Islet precursor cell (in vitro differentiated cells): ENCODE measurements around the gene CRISP3.
"Not testable (repeated sequence)": the region's sequence is repeated elsewhere in the genome, so short reads cannot be mapped to it uniquely, and the experiment has no call there.

Experiments
- DNase-seq: peaks from one replicate; pipeline ENCODE4 v3.0.0-alpha.2; 2018

CRISP3 gene, protein sequence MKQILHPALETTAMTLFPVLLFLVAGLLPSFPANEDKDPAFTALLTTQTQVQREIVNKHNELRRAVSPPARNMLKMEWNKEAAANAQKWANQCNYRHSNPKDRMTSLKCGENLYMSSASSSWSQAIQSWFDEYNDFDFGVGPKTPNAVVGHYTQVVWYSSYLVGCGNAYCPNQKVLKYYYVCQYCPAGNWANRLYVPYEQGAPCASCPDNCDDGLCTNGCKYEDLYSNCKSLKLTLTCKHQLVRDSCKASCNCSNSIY

DNA sequence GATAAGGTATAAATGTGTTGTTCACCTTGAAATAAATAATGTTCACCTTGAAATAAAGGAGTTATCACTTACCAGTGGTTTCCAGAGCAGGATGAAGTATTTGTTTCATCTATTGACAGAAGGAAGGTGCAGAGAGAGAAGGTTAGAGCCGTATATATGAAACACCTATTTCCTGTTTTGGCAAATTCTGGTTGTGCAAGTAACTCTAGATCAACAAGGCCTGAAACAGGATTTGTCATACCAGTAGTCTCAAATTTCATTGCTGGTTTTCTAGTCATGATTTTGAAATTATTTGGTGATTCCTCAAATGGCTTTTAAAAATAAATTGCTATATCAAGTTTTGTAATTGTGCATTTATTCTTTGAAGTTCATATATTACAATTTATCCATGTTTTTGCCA lies at the start of gene CRISP3:
CRISP3 (minus strand) TSS at position 130 of the 400 bp plus-strand sequence; CDS start at position 109, 21 bp downstream.
- no peak for DNase-seq

DNA sequence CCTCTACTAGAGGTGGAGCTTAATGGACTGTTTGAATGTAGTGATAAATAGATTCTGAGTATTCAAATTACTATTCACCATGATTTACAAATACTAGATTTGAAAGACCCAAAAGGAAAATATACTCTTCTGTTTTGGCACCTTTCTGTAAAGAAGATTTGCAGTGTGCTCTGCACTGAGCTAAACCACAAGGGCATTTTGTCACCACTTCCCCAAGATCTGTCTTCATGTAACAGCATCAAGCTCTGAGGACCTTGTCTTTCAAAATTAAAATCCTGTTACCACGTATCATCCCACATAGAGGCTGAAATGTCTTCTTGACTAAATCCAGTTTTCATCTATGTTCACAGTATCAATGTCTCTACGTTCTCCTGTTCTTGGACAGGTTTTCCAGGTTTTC lies 46.2 kb upstream of the CRISP3 start:
- DNase-seq = no peak

DNA sequence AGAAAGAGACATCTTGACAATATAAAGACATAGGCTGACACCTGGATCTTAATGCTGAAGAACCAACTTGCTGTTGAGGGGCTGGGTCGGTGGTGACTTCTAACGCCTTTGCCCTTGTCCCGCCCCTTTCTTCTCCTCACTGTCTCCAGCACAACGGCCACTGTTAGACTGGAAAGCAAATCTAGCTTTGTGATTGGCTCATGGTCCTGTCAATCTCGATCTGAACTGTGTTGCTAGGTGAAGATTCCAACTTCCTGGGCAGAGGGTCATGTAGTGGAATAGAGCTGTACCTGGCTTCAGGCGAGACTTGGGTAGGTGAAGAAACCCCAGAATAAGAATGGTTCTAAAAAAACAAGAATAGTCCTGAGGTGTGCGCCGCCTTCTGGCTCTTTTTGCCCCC lies 43.0 kb upstream of the CRISP3 start, which contains the start of gene PGK2:
PGK2 (minus strand) TSS at position 110 of the 400 bp plus-strand sequence; CDS start at position 12, 98 bp downstream.
- peak; percentile 57 for DNase-seq

DNA sequence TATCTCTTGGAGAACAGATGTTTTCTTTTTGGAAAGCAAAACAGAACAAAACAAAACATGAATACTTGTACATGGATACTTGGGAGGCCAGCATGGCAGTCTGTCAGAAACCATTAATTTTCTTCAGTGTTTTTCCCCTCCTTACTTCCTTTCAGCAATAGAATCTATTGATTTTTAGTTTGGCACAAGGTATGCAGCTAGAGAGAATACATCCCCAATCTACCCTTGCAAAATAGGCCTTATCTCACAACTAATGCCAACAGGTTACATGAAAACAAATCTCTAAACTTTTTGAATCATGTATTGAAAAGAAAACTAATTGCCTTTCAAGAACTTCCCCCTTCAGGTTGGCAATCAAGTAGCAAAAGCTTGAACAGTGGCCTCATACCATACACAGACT lies 40.1 kb upstream of the CRISP3 start:
- DNase-seq = no peak

DNA sequence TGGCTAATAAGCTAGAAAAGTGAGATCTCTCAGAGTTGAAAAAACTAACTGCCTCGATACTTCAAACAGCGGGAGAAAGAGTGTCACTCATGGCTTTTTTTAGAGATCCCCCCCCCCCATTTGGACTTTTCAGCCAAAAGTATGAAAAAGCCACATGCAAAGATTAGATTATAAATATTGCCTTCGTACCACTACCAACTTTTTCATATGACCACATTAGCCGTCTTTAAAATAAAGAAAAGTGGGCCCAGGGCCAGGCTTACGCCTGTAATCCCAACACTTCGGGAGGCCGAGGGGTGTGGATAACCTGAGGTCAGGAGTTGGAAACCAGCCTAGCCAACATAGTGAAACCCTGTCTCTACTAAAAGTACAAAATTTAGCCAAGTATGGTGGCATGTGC lies 38.5 kb upstream of the CRISP3 start:
- no peak for DNase-seq

DNA sequence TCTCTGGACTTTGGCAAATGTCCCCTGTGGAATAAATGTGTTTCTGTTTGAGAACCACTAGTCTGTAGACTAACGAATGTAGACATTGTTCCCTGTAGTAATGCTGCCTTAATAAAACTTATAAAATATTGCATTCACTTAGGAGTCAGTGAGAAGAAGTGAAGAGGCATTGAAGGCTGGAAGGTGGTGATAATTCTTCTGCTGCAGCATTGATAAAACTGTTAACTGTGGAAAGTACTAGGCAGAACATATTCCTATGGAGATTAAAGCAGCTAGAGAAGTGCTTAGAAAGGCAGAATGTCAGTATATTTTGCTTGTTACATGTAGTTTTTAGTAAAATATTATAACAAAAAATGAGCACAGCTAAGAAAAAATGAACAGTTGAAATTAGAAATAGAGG lies 38.1 kb upstream of the CRISP3 start:
- no peak for DNase-seq

DNA sequence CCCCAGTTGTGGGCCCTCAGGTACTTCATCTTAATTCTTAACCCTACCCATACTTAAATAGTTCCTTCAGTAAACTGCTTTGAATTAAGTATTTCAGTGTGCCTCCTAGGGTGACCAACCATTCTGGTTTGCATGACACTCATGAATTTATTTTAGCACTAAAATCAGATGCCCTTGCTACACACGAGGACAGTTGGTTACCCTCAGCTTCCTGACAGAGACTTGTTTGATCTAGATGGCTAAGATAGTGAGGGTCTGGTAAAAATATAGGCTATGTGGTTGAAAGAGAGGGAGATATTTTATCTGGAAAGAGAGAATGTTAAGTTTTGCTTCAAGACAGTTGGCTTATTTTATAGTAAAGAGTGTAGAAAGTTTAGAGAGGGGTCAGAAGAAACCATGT lies 32.3 kb upstream of the CRISP3 start:
- DNase-seq = no peak

DNA sequence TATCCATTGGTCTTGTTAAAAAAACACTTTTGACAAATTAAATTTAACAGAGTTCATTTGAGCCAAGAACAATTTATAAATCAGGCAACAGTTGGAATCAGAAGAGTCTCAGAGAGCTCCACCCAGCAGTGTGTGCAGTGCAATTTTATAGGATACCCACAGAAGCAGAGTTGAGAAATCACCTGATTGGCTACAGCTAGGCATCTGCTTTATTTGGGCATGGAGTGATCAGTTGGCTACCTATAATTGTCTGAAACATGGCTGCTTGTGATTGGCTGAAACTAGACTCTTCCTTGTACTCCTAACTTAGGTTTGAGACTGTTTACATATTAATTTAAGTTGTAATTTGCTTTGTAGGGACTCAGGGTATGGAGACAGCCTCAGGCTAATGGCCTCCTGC lies 30.9 kb upstream of the CRISP3 start:
- DNase-seq = no peak

DNA sequence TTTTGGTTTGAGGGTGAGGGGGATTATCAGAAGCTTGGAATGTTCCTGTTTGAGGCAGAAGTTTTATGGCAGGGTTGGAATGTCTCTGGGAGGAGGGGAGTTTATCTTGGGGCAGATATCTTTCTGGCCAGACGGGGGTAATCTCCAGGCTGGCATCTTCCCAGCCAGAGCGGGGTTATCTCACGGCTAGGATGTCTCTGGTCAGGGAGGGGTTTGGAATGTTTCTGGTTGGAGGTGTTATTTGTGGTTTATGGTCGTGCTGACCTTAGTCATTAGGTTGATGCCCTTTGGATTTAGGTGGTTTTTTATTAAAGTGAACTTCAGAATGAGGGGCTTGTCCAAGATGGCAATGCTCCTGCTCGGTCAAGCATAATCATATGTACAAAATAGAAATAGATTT lies 28.1 kb upstream of the CRISP3 start:
- peak; percentile 92 for DNase-seq

DNA sequence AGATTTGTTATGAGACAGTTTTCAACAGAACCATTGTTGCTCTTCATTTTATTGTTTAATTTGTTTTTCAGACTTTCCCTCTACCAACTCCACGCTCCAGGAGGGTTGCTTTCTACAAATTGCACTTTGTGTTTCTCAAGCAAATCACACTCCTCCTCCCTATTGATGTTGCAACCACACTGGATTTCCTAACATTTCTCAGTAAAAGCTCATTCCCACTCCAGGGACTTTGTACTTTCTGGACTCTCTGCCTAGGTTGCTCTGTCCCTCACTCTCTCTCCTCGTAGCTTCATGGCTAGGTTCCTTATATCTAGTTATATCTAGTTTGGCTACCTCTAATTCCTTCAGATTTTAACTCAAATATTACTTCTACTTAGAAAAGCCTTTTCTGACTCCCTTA lies 22.6 kb upstream of the CRISP3 start:
- no peak for DNase-seq

DNA sequence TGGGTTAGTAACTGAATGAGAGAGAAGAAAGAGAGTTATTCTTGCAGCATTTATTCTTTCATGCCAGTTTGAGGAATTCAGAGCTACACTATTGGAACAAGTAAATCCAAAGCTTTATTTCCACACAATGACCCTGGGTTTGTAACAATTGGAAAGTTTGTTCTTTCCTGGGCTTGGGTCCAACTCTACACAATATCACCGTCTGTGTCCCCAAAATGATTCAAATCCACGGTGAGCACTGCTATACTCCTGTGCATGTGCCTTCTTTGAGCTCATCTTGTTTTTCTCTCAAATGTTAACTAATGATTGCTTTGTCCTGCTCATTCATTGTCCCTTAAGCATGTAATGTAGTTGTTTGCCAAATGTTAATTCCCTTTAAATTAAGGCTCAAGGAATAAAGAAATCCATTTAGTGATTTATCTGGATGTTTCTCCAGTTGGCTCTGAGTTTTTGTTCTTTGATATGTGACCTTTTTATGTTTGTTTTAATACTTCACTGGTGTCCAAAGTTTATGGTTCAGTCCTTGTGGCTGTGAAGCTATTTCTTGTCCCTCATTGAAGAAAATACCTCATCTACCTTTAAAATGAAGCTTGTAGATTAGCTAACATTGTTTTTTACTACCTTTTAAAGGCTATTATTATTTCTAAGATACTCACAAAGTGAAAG lies 20.5 kb upstream of the CRISP3 start:
- no peak for DNase-seq

DNA sequence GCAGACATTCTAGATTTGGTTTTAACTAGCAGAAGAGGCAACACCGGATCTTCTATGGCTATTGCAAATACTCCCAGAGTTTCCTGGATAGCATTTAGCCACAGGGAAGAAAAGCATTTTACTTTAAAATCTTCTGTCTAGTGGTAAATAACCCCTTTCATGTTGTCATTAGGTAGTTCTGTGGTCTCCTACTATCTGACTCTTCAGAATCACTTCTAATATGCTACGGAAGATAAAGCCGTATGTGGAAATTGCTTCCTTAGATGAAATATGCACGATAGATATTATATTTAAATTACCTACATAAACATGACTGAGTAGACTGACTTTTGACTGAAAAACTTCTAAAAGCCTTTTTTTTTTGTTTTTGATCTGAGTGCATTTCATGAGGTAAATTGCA lies 759 bp downstream of the CRISP3 start:
- no peak for DNase-seq

DNA sequence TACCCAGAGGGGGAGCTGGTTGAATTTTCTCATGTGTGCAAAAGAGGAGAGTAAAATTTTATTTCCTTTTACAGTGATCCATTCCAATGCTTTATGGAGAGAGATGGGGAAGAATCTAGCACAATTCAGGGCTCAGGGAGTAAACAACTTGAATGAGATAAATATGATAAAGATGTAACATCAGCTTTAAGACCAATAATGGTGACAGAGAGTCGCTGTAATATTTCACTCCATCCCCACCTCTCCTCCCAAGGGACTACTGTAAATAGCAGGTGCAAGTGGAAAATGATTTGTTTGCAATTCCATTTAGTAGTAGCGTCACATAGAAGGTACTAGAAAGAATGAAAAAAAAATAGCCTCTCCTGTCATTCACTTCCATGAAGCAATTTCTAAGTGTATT lies 4.8 kb downstream of the CRISP3 start:
- no peak for DNase-seq

DNA sequence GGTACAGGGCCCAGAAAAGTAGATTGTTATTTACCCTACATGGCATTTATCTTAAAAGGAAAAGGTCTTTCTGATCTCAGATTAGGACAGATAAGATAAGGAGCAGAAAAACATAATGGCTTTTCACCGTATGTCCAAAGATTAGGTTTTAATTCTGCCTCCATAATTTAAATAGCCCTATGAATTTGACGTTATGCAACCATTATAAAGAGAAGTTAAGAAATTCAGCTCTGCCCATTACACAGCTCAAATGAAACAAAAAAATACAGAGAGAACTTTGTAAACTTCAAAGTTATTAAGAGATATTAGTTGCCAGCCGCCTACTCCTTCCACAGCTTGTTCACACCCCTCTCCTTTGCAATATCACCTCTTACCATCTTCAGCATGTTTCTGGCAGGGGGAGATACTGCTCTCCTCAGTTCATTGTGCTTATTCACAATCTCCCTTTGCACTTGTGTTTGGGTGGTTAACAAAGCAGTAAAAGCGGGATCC lies 8.1 kb downstream of the CRISP3 start:
- DNase-seq = no peak

DNA sequence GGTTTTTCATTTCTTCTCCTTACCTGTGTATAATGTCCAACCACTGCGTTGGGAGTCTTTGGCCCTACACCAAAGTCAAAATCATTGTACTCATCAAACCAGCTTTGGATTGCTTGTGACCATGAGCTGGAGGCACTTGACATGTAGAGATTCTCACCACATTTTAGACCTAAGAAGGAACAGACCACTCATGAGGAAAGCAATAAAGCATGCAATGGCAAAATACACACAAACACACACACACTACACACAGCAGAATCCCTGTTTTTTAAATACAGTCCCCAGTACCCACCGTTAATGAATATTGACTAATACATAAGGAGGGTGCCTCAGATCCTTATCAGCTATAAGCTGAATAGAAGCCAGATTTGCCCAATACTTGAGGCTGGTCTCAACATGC lies 10.5 kb downstream of the CRISP3 start:
- DNase-seq = no peak

DNA sequence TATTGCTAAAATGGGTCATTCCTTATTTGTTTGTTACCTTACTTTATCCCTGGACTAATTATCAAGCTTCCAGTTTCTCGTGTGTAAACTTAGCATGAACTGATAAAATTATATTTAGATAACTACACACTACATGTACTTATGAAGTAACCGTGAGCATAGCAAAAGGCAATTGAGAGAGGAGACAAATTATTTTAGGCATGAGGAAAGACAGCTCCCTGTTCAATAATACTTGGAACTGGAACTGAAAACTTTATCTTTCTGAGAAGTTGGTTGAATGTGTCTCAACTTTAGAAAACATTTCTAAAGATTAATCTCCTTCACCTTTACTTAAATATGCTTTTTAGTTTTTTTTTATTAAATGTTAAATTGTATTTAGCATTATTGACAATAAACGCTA lies 11.4 kb downstream of the CRISP3 start:
- no peak for DNase-seq

DNA sequence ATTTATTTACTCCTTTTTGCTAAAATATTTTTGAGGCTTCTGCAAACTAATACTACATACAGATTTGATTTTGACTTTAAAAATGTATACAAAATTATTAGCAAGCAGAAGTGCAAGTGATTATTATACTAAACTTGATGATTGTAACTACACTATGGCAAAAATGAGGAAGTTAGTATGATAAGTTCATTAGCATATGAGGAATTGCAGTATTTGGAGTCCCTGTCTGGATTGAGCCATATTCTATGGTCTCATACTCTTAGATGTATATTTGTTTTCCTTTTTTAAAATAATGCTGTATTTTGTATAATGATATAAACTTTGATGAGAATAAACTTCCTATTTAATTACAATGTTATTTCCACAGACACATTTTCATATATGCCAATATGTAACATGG lies 13.9 kb downstream of the CRISP3 start:
- DNase-seq = no peak

DNA sequence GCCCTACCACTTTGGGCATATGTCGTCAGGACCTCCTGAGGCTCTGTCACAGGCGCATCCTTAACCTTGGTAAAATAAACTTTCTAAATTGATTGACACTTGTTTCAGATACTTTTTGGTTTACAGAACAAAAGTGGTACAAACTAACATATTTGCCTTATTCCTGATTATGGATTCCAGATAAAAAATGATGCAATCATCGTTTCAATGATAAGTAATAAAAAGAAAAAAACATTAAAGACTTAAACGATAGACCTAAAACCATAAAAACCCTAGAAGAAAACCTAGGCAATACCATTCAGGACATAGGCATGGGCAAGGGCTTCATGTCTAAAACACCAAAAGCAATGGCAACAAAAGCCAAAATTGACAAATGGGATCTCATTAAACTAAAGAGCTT lies 20.3 kb downstream of the CRISP3 start:
- not testable (repeated sequence) for DNase-seq

DNA sequence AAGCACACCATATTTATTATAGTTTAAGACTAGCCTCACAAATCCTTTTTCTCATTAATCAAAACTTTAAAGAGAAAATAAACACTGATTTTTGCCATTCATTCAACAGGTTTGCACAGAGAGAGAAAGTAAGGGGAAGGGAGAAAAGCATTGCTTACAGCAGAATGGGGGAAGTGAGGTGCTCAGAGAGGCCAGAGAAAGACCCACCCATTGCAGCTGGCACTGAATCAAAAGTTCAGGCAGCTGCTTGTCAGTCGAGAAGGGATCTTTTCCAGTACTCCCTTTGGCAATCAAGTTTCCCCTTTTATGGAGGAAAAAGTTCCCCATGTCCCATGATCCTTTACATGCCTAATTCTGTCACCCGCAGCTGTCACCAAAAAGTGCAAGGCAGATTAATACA lies 22.9 kb downstream of the CRISP3 start:
- DNase-seq = no peak

DNA sequence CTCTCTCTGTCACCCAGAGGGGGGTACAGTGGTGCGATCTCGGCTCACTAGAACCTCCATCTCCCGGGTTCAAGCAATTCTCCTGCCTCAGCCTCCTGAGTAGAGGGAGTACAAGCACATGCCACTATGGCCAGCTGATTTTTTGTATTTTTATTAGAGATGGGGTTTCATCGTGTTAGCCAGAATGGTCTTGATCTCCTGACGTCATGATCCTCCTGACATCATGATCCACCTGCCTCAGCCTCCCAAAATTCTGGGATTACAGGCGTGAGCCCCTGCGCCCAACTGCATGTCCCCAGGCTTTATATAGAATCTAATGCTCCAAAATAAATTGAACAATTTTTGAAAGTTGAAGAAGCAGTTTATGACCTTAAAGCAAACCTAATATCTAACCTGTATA lies 23.8 kb downstream of the CRISP3 start:
- DNase-seq = no peak

DNA sequence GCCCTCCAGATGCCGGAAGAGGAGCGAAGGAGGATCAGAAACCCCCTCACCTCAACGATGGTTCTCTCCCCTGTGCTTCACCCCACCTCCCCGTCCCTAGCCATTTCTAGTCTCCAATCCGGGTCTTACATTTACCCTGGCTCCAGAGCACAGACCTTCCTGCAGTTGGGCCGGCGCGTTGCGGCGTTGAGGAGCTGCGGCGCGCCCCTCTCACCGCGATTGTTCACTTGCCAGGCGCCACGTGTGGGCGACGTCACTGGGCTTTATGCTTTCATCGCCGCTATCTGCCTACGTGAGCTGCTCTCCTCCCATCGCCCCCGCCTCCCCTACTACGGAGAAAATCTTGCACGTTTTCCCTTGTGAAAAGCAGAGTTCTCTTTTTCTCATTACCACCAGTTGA lies 30.8 kb downstream of the CRISP3 start, which contains the start of gene CRISP2:
CRISP2 (minus strand) TSS at position 198 of the 400 bp plus-strand sequence. CDS start 4,347 bp downstream, outside the sequence.
- no peak for DNase-seq

DNA sequence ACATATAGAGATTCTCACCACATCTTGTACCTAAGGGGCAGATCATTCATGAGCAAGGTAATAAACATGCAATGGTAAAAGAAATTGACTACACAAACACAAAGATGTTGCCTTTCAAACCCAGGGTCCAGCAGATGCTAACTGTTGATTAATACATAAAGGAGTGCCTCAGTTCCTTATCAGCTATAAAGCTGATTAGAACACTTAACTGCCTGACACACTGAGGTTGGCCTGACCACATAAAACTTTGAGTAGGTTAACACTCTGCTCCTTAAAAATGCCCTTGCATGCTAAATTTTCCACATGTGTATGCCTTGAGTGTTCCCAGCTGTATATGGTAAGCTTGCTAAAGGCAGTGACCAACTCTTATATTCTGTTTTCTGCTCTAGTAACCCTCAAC lies 45.7 kb downstream of the CRISP3 start:
- DNase-seq = no peak

DNA sequence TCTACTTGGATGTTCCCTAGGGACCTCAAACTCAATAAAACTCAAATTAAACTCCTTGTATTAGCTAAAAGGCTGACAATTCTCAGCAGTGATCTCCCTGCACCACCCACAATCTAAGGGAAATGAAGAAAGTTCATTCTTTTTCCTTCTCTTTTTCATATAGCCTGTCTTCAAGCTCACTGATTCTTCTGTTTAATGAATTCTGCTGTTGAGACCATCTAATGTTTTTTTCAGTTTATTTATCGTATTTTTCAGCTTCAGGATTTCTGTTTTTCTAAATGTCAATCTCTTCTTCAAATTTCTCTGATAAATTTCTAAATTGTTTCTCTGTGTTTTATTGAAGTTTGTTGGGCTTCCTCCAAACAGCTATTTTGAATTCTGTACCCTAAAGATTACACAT lies 50.7 kb downstream of the CRISP3 start:
- no peak for DNase-seq

DNA sequence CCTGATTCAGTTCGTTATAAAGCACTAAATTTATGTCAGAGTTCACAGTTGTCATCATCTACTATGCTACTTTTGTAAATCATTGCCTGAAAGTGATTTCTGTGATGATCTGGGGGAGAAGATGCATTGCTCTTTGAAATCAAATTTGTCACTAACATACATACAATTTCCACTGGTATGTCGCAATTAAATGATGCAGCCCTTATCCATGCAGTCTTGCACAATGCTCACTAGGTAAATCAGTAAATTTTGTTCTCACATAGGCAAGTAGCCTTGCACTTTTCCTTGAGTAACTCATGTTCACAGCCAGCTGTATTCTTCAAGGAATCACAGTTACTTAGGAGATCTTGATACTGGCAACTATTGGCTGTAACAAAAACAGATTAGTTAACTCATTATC lies 51.7 kb downstream of the CRISP3 start:
- no peak for DNase-seq
